Panc1 (cell line): Measurements from ENCODE around the gene PCDHGA1. TPM values are rescaled to one million over a fixed set of nuclear protein-coding genes. Genes with fewer than 3 reads are reported as not detected.

Experiments
- ATAC-seq: fragments of 200-7000 bp; cut with Tn5 transposase; 2 replicates; pipeline ENCODE4 v1.9.1; 2020; ENCODE audit warnings: mild to moderate bottlenecking, moderate library complexity
- BruUV-seq: library from RNA; stranded (reverse); fragments of 400-500 nt; replicated peaks from 2 replicates; lab custom pipeline; 2021; lab: Mats Ljungman, UMichigan
- CTCF ChIA-PET: fragments of 300-600 bp; sonication (Branson Sonifier 250); formaldehyde crosslinking; loops from one replicate; lab custom pipeline; 2022; ENCODE audit warnings: antibody characterized with exemption; lab: Charles Lee
- POLR2A ChIA-PET: fragments of 300-600 bp; sonication (Branson Sonifier 250); formaldehyde crosslinking; loops from one replicate; lab custom pipeline; 2022; ENCODE audit warnings: antibody characterized with exemption; lab: Charles Lee
- DNase-seq: peaks from one replicate; pipeline ENCODE4 v3.0.0-alpha.2; 2010; ENCODE audit warnings: low read depth, low spot score
- H3K27ac ChIP-seq: 2 replicates; pipeline ENCODE4 v1.5.1; 2011; ENCODE audit warnings: mild to moderate bottlenecking, low read length, inconsistent platforms
- H3K27me3 ChIP-seq: fragments of 200-500 bp; sonication (Bioruptor generic); 2 replicates; pipeline ENCODE4 v1.6.0; 2014; ENCODE audit warnings: low read length, inconsistent platforms; ENCODE audit not compliant: control insufficient read depth, insufficient read depth
- H3K36me3 ChIP-seq: fragments of 200-500 bp; sonication (Bioruptor generic); 2 replicates; pipeline ENCODE4 v1.5.1; 2014; ENCODE audit warnings: inconsistent platforms, mild to moderate bottlenecking, low read length, moderate library complexity; ENCODE audit not compliant: control insufficient read depth, insufficient read depth
- H3K4me1 ChIP-seq: 2 replicates; pipeline ENCODE4 v1.5.1; 2011; ENCODE audit warnings: inconsistent platforms, mild to moderate bottlenecking, low read length, moderate library complexity; ENCODE audit not compliant: control insufficient read depth, insufficient read depth
- H3K4me3 ChIP-seq, 2 experiments: 2 replicates each; pipeline ENCODE4 v1.5.1; 2011 to 2012; ENCODE audit warnings: low read depth in 2 of 2, low read length in 2 of 2, mild to moderate bottlenecking in 2 of 2, inconsistent platforms in 1 of 2, moderate library complexity in 1 of 2
- H3K9me3 ChIP-seq: fragments of 200-500 bp; sonication (Bioruptor generic); 2 replicates; pipeline ENCODE4 v1.5.1; 2014; ENCODE audit warnings: low read depth, mild to moderate bottlenecking, inconsistent platforms, low read length, moderate library complexity; ENCODE audit not compliant: control insufficient read depth, insufficient read depth
- POLR2AphosphoS5 ChIP-seq: IDR thresholded peaks from 2 replicates; pipeline ENCODE4 v1.6.1; 2012; ENCODE audit warnings: mild to moderate bottlenecking, low read depth, low read length, moderate library complexity
- REST ChIP-seq, 2 experiments: IDR thresholded peaks; 2 replicates each; pipeline ENCODE4 v1.6.1; 2011 to 2012; ENCODE audit warnings: low read depth in 2 of 2, control low read depth in 1 of 2, low read length in 1 of 2, mild to moderate bottlenecking in 1 of 2, moderate library complexity in 1 of 2; ENCODE audit not compliant: insufficient read depth in 1 of 2
- SIN3A ChIP-seq: IDR thresholded peaks from 2 replicates; pipeline ENCODE4 v1.6.1; 2012; ENCODE audit warnings: low read depth, mild to moderate bottlenecking, low read length, moderate library complexity, borderline replicate concordance; ENCODE audit not compliant: insufficient read depth
- TCF7L2 ChIP-seq: IDR thresholded peaks from 2 replicates; pipeline ENCODE4 v1.6.1; 2011; ENCODE audit warnings: mild to moderate bottlenecking, low read depth, low read length, inconsistent platforms
- in situ Hi-C: cut with HindIII; loops from 2 replicates; pipeline ENCODE4 v1.10.0; 2016; ENCODE audit warnings: low sequenced_read_pairs, low pct_unique_long_range_greater_than_20kb
- intact Hi-C: fragments of 100-400 bp; cut with micrococcal nuclease; formaldehyde crosslinking; loops from one replicate; pipeline ENCODE4 v1.10.0; 2022; ENCODE audit not compliant: unreplicated experiment
- total RNA-seq: library from RNA; stranded (reverse); gene quantifications from one replicate; pipeline ENCODE4 v1.2.1, GENCODE V29; 2021; ENCODE audit not compliant: unreplicated experiment
- TF ChIP-seq, protein P1 (sequence below): fragments of 450-650 bp; IDR thresholded peaks from 2 replicates; pipeline ENCODE4 v1.5.1; 2017; ENCODE audit warnings: mild to moderate bottlenecking

The PCDHGA1 gene
- total RNA-seq, 1 experiment from 2014 or later, result 0.92 TPM

- DNase-seq, result no peak
- ChIA-PET CTCF (interaction anchor here (0.6 kb wide), 1 partner anchor 26 kb away, joined by 3 read pairs; no protein-coding TSS in a partner anchor), POLR2A (no interaction called here)
- intact Hi-C loops (no loop called here), in situ Hi-C loops (no loop called here)
- Histone ChIP-seq H3K4me3 (no peak overlapping the region), H3K4me1 (no peaks in the 10 kb centered on the region), H3K27me3 (no peaks in the 10 kb centered on the region), H3K36me3 (no peaks in the 10 kb centered on the region), H3K27ac (no peak overlapping the region), H3K9me3 (no peaks in the 10 kb centered on the region; the same call in 1 of the 2 replicates)
- BruUV-seq, result no TSS peak
- TF ChIP-seq POLR2AphosphoS5, result no peak
- TF ChIP-seq SIN3A, result no peak
- TF ChIP-seq, protein P1, sequence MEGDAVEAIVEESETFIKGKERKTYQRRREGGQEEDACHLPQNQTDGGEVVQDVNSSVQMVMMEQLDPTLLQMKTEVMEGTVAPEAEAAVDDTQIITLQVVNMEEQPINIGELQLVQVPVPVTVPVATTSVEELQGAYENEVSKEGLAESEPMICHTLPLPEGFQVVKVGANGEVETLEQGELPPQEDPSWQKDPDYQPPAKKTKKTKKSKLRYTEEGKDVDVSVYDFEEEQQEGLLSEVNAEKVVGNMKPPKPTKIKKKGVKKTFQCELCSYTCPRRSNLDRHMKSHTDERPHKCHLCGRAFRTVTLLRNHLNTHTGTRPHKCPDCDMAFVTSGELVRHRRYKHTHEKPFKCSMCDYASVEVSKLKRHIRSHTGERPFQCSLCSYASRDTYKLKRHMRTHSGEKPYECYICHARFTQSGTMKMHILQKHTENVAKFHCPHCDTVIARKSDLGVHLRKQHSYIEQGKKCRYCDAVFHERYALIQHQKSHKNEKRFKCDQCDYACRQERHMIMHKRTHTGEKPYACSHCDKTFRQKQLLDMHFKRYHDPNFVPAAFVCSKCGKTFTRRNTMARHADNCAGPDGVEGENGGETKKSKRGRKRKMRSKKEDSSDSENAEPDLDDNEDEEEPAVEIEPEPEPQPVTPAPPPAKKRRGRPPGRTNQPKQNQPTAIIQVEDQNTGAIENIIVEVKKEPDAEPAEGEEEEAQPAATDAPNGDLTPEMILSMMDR, result no peak
- TF ChIP-seq REST (IDR thresholded peaks at IDR 0.05; ENCODE audit: insufficient read depth in 1 of 2, low read depth in 2 of 2, low read length in 1 of 2), result no peak
- TF ChIP-seq TCF7L2, result no peak
- ATAC-seq, result no peak
Observed at GRCh38 chr5:141439411-141440141, 109.3 kb downstream of the PCDHGA1 start.

GRCh38 chr5:141440341-141440740 is 110.0 kb downstream of the PCDHGA1 start:
- ChIA-PET CTCF (no interaction called here), POLR2A (no interaction called here)
- TF ChIP-seq SIN3A, result no peak
- TF ChIP-seq REST (IDR thresholded peaks at IDR 0.05; ENCODE audit: insufficient read depth in 1 of 2, low read depth in 2 of 2, low read length in 1 of 2), result no peak
- TF ChIP-seq, protein P1, result no peak
- no peak for TF ChIP-seq POLR2AphosphoS5
- no peak for TF ChIP-seq TCF7L2
- no peaks in the 10 kb centered on the region; the same call in 1 of the 2 replicates for H3K9me3 ChIP-seq
- H3K27me3 ChIP-seq, result no peaks in the 10 kb centered on the region
- BruUV-seq, result no TSS peak
- H3K4me1 ChIP-seq, result no peaks in the 10 kb centered on the region
- intact Hi-C loops, result no loop called here
- no peak overlapping the region for H3K27ac ChIP-seq
- in situ Hi-C loops, result no loop called here
- no peak for DNase-seq
- H3K4me3 ChIP-seq, result no peak overlapping the region
- no peaks in the 10 kb centered on the region for H3K36me3 ChIP-seq
- no peak for ATAC-seq
